Gastrocnemius medialis (tissue), 4 donors: Measurements from ENCODE around the gene MVD.

Experiments
- POLR2A ChIP-seq, 2 donors: fragments of 450-650 bp; IDR thresholded peaks; one replicate each; pipeline ENCODE4 v1.6.1; 2017; ENCODE audit warnings: antibody characterized with exemption in 2 of 2, mild to moderate bottlenecking in 2 of 2, moderate library complexity in 2 of 2
- TF ChIP-seq, protein P1 (sequence below), 5 experiments: fragments of 450-650 bp in 3 of 5; fragments of 200-600 bp in 2 of 5; sonication (generic) in 2 of 5; IDR thresholded peaks in 4 of 5; conservative IDR thresholded peaks in 1 of 5; 1 replicate in 4 of 5; 2 replicates in 1 of 5; pipeline ENCODE4 v1.5.1; 2016 to 2019; ENCODE audit warnings: antibody characterized with exemption in 5 of 5, mild to moderate bottlenecking in 3 of 5, moderate library complexity in 3 of 5

DNA sequence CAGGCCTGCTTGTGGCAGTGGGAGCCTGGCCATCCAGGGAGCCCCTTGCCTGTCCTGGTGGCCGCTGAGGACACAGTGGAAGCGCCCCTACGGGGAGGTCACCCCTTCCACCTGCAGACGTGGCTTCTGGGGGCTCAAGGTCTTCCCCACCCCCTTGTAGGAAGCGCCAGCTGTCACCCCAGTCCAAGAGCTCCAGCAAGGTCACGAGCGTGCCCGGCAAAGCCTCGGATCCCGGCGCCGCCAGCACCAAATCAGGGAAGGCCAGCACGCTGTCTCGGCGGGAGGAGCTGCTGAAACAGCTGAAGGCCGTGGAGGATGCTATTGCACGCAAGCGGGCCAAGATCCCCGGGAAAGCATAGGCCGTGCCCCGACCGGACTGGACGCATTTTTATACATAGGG, 31.9 kb downstream of the MVD start:
- TF ChIP-seq, protein P1, sequence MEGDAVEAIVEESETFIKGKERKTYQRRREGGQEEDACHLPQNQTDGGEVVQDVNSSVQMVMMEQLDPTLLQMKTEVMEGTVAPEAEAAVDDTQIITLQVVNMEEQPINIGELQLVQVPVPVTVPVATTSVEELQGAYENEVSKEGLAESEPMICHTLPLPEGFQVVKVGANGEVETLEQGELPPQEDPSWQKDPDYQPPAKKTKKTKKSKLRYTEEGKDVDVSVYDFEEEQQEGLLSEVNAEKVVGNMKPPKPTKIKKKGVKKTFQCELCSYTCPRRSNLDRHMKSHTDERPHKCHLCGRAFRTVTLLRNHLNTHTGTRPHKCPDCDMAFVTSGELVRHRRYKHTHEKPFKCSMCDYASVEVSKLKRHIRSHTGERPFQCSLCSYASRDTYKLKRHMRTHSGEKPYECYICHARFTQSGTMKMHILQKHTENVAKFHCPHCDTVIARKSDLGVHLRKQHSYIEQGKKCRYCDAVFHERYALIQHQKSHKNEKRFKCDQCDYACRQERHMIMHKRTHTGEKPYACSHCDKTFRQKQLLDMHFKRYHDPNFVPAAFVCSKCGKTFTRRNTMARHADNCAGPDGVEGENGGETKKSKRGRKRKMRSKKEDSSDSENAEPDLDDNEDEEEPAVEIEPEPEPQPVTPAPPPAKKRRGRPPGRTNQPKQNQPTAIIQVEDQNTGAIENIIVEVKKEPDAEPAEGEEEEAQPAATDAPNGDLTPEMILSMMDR (IDR thresholded peaks at IDR 0.05 in 4 of 5, conservative IDR thresholded peaks at IDR 0.05 in 1 of 5) = no peak
- TF ChIP-seq POLR2A (IDR thresholded peaks at IDR 0.05) = no peak
